GM18499 (cell line): Measurements from ENCODE around the gene LKAAEAR1.
"Not testable (repeated sequence)": the region's sequence is repeated elsewhere in the genome, so short reads cannot be mapped to it uniquely, and the experiment has no call there.

ENCODE experiments used
- ATAC-seq: cut with Tn5 transposase; IDR thresholded peaks from one replicate; pipeline ENCODE4 v1.9.1; 2021; ENCODE audit warnings: moderate number of reproducible peaks; ENCODE audit not compliant: insufficient read depth, unreplicated experiment

Gene LKAAEAR1

GRCh38 chr20:64083804-64084684 is at the start of gene LKAAEAR1:
Gene LKAAEAR1 (minus strand): TSS chr20:64084398. CDS start chr20:64084219, 179 bp downstream.
- no peak for ATAC-seq

GRCh38 chr20:64131406-64131805 is 47.2 kb upstream of the LKAAEAR1 start:
- no peak for ATAC-seq

GRCh38 chr20:64130876-64131275 is 46.7 kb upstream of the LKAAEAR1 start:
- ATAC-seq, result no peak

GRCh38 chr20:64130271-64130670 is 46.1 kb upstream of the LKAAEAR1 start:
- ATAC-seq, result no peak

GRCh38 chr20:64129146-64129782 is 45.1 kb upstream of the LKAAEAR1 start:
- no peak for ATAC-seq

GRCh38 chr20:64123517-64123916 is 39.3 kb upstream of the LKAAEAR1 start:
- not testable (repeated sequence) for ATAC-seq

- ATAC-seq, result not testable (repeated sequence)
These were observed 38.7 kb upstream of the LKAAEAR1 start for GRCh38 chr20:64122927-64123326.

GRCh38 chr20:64121586-64121985 is 37.4 kb upstream of the LKAAEAR1 start:
- no peak for ATAC-seq

GRCh38 chr20:64119681-64120341 is 35.6 kb upstream of the LKAAEAR1 start:
- ATAC-seq, result no peak

GRCh38 chr20:64119301-64119680 is 35.1 kb upstream of the LKAAEAR1 start:
- no peak for ATAC-seq

- not testable (repeated sequence) for ATAC-seq
These were observed 33.2 kb upstream of the LKAAEAR1 start for GRCh38 chr20:64117432-64117777.

- ATAC-seq, result no peak
These were observed 32.6 kb upstream of the LKAAEAR1 start for GRCh38 chr20:64116541-64117431.

- ATAC-seq, result no peak
These were observed 31.8 kb upstream of the LKAAEAR1 start for GRCh38 chr20:64116016-64116415.

- no peak for ATAC-seq
These were observed 31.1 kb upstream of the LKAAEAR1 start for GRCh38 chr20:64115171-64115911.

- no peak for ATAC-seq
These were observed 30.3 kb upstream of the LKAAEAR1 start for GRCh38 chr20:64114356-64114971.

- no peak for ATAC-seq
These were observed 29.7 kb upstream of the LKAAEAR1 start for GRCh38 chr20:64113796-64114355.

- no peak for ATAC-seq
These were observed 29.2 kb upstream of the LKAAEAR1 start for GRCh38 chr20:64113444-64113775.

- ATAC-seq, result no peak
These were observed 28.7 kb upstream of the LKAAEAR1 start for GRCh38 chr20:64112691-64113443.
